CD1c-positive myeloid dendritic cell (primary cell): ENCODE results near the gene BMPER.

ENCODE experiments used
- DNase-seq: peaks from one replicate; pipeline ENCODE4 v3.0.0-alpha.2; 2016; ENCODE audit errors: extremely low spot score

The BMPER gene

GRCh38 chr7:34181271-34181958 is 276.1 kb downstream of the BMPER start:
- DNase-seq = no peak

DNA sequence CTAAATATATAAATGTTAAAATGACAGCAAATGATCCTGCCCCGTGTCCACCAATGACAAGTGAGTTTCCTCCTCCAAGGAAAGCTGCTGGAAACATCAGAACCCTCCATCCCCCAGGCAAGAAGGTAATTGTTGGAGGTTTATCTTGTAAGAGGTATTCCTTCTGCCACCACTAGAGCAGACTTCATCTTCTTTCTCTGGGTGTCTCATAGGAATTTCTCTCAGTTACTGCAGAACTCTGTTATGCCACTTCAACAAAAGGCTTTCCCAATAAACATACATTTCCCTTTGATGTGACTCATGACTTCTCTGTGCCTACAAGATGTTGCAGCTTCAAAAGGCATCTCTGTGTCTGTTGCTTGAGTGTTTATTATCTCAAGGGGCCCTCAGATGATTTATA is 279.1 kb downstream of the BMPER start:
- DNase-seq = no peak

- no peak for DNase-seq
Measured at GRCh38 chr7:34187798-34188307, 282.5 kb downstream of the BMPER start.

DNA sequence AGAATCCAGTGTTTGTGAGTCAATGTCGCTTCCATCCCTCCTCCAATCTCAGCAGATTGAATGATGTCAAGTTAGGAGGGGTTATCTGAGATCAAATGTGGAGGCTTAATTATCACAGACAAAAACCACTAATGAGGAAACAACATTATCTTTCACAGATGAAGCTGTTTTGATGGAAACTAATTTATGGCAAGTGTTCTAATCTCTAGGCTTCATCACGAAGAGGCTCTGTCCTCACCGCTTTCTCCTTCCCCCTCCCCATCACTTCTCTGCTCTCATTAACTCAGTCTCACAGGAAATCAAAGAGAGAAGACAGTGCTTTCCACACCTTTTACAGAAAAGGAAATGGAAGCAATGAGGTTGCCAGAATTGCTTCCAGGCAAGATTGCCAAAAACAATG is 283.7 kb downstream of the BMPER start:
- DNase-seq = no peak

- DNase-seq = no peak
Measured at GRCh38 chr7:34190299-34190698, 285.0 kb downstream of the BMPER start.

- no peak for DNase-seq
Measured at GRCh38 chr7:34191162-34191561, 285.8 kb downstream of the BMPER start.

- DNase-seq = no peak
Measured at GRCh38 chr7:34191771-34192479, 286.6 kb downstream of the BMPER start.

GRCh38 chr7:34192906-34193305 is 287.6 kb downstream of the BMPER start:
- no peak for DNase-seq

DNA sequence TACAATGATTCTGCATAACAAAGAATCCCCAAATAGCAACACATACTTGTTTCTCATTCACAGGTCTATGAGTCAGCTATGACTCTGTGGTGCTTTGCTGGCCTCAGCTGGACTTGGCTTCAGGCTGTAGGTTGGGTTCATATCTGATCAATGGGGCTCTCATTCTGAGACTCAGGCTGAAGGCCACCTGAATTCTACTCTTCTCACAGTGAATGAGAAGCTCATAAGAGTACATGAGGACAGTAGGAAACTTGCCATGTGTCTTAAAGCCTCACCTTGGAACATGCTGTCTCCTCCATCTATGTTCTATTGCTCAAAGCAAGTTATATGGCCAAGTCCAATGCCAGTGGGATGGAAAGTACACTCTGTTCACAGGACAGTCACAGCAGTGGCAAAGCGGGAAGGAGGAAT is 292.9 kb downstream of the BMPER start:
- no peak for DNase-seq
